Ovary (tissue), 9 donors: Measurements from ENCODE around the gene PCDHGA1. TPM values are rescaled to one million over a fixed set of nuclear protein-coding genes. Genes with fewer than 3 reads are reported as not detected.

Experiments used
- DNase-seq, 5 donors: peaks; one replicate each; pipeline ENCODE4 v3.0.0-alpha.2; 2019 to 2020
- H3K27ac ChIP-seq, 2 donors: fragments of 200-600 bp; one replicate each; pipeline versions ENCODE4 v1.5.1 to v1.8.0; 2019 to 2022
- H3K27me3 ChIP-seq: fragments of 200-600 bp; one replicate; pipeline ENCODE4 v1.8.0; 2022
- H3K36me3 ChIP-seq: fragments of 200-600 bp; sonication (generic); one replicate; pipeline ENCODE4 v1.5.1; 2019
- H3K4me1 ChIP-seq: one replicate; pipeline ENCODE4 v1.8.1; 2013; ENCODE audit warnings: mild to moderate bottlenecking, moderate library complexity; ENCODE audit not compliant: insufficient read depth
- H3K4me3 ChIP-seq: fragments of 200-600 bp; sonication (generic); one replicate; pipeline ENCODE4 v1.5.1; 2017
- H3K9me3 ChIP-seq, 2 donors: fragments of 200-600 bp in 1 of 2; sonication (generic) in 1 of 2; one replicate each; pipeline versions ENCODE4 v1.5.1 to v1.8.1; 2013 to 2019; ENCODE audit warnings: mild to moderate bottlenecking in 1 of 2, moderate library complexity in 1 of 2
- EP300 ChIP-seq: sonication (generic); formaldehyde crosslinking; IDR thresholded peaks from one replicate; pipeline ENCODE4 v1.6.1; 2017; ENCODE audit warnings: antibody characterized with exemption
- POLR2A ChIP-seq: fragments of 450-650 bp; IDR thresholded peaks from one replicate; pipeline ENCODE4 v1.6.1; 2017; ENCODE audit warnings: antibody characterized with exemption, mild to moderate bottlenecking, moderate library complexity
- WGBS, 3 donors: extraction: QIAGEN DNeasy Blood & Tissue Kit in 1 of 3; methylation state at CpG; one replicate each; pipeline versions ENCODE4 v1.1.5 to v1.1.7; 2013 to 2017; 5-methylcytosine and 5-hydroxymethylcytosine counted together
- intact Hi-C, 4 donors: fragments of 100-400 bp; cut with DNase I; formaldehyde crosslinking; loops; one replicate each; pipeline versions ENCODE4 v1.11.0 to v1.15.1; 2022 to 2023
- polyA plus RNA-seq, 2 donors: library from polyadenylated mRNA; stranded (reverse); fragments of 200-250 nt in 1 of 2; fragments of 350-450 nt in 1 of 2; fragmentation: Illumina TruSeq in 1 of 2; extraction: RNeasy Lipid Tissue Mini Kit (QIAGEN cat#74804) in 1 of 2; gene quantifications; one replicate each; pipeline ENCODE4 v1.2.3, GENCODE V29; 2013 to 2014
- total RNA-seq, 7 donors: library from RNA; depleted of rRNA in 2 of 7; stranded (reverse); fragments of >200 nt in 2 of 7; fragmentation: NEBNext Ultra II Directional in 3 of 7; extraction: Animal tissue kit (Norgen Biotek cat#: 25700) in 3 of 7; gene quantifications; one replicate each; pipeline versions ENCODE4 v1.1.0 to v1.2.4, GENCODE V29; 2016 to 2023
- TF ChIP-seq, protein P1 (sequence below), 3 donors: fragments of 450-650 bp in 2 of 3; fragments of 200-600 bp in 1 of 3; IDR thresholded peaks; one replicate each; pipeline versions ENCODE4 v1.5.1 to v1.8.0; 2016 to 2022; ENCODE audit warnings: antibody characterized with exemption in 3 of 3, mild to moderate bottlenecking in 1 of 3
- donor health status: DM: no; HTN: no; CAD: no; lungs with moderate emphysema.
- donor health status: DM: no; HTN: no; CAD: no.
- donor health status: Bipolar disorder and iron deficiency.
- donor health status: DM: yes; HTN: yes; CAD: no.
- donor health status: DM: no; HTN: no; CAD: no.
- donor health status: DM: yes; HTN: yes; CAD: no.

PCDHGA1 gene
- total and polyA plus RNA-seq, 9 donors: 0.29 to 2.8 (median 0.94) TPM

DNA sequence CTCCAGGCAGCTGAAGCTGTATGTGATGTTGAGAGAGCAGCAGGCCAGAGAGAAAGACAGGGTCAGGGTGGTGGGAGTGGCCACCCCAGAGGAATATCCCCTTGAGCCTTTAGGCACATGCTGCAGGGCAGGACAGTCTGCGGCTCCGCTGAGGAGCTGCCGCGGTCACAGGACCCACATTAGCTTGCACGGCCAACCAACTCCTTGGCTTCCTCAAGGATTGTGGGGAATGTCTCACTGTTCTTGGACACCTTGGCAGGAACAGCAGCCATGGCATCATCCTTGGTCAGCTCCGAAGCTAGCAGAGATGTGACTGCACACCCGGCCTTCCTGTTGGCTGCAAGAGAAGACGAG is 186.3 kb downstream of the PCDHGA1 start:
- H3K4me3 ChIP-seq: no peak overlapping the region
- H3K36me3 ChIP-seq: no peaks in the 10 kb centered on the region
- no peak for TF ChIP-seq EP300
- TF ChIP-seq, protein P1, sequence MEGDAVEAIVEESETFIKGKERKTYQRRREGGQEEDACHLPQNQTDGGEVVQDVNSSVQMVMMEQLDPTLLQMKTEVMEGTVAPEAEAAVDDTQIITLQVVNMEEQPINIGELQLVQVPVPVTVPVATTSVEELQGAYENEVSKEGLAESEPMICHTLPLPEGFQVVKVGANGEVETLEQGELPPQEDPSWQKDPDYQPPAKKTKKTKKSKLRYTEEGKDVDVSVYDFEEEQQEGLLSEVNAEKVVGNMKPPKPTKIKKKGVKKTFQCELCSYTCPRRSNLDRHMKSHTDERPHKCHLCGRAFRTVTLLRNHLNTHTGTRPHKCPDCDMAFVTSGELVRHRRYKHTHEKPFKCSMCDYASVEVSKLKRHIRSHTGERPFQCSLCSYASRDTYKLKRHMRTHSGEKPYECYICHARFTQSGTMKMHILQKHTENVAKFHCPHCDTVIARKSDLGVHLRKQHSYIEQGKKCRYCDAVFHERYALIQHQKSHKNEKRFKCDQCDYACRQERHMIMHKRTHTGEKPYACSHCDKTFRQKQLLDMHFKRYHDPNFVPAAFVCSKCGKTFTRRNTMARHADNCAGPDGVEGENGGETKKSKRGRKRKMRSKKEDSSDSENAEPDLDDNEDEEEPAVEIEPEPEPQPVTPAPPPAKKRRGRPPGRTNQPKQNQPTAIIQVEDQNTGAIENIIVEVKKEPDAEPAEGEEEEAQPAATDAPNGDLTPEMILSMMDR (IDR thresholded peaks at IDR 0.05): no peak
- no peak for TF ChIP-seq POLR2A
- no peak for DNase-seq
- H3K9me3 ChIP-seq: no peaks in the 10 kb centered on the region
- H3K27me3 ChIP-seq: no peaks in the 10 kb centered on the region
- intact Hi-C loops: loop anchor here in 1 of 4 donors (5.0 kb wide), 1 partner anchor 41 kb away; no protein-coding TSS in a partner anchor
- H3K4me1 ChIP-seq: peaks cover 6% of the 10 kb centered on the region
- no peak overlapping the region for H3K27ac ChIP-seq
- 90 to 97% (median 93%) methylated on average over 8 of the region's 8 CpGs for WGBS, 3 donors

DNA sequence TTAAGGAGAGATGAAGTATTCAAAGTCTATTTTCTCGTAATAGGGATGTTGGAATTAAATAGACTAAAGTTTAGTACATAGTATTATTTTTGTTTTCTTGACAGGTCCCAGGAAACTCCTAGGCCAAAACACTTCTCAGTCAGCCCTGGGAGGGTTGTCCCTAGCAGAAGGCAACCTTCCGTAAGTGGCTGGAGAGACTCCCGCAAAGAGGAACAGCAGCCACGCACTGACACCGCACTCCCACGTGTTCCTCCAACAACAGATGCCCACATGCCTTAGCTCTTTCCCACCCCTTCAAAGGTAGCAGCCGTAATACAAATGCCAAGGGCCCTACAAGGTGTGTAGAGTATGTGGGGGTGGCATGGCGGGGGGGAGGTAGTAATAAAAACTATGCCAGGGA is 187.0 kb downstream of the PCDHGA1 start:
- TF ChIP-seq EP300: no peak
- TF ChIP-seq, protein P1 (IDR thresholded peaks at IDR 0.05): no peak
- TF ChIP-seq POLR2A: no peak
- peaks cover 6% of the 10 kb centered on the region for H3K4me1 ChIP-seq
- H3K27ac ChIP-seq: no peak overlapping the region
- H3K9me3 ChIP-seq: no peaks in the 10 kb centered on the region
- WGBS, 3 donors: 80 to 87% (median 82%) methylated on average over 8 of the region's 8 CpGs
- no peaks in the 10 kb centered on the region for H3K36me3 ChIP-seq
- H3K4me3 ChIP-seq: no peak overlapping the region
- H3K27me3 ChIP-seq: no peaks in the 10 kb centered on the region
- DNase-seq: no peak
- intact Hi-C loops: loop anchor here in 1 of 4 donors (5.0 kb wide), 1 partner anchor 40 kb away; no protein-coding TSS in a partner anchor

- Histone ChIP-seq H3K4me1 (peaks cover 6% of the 10 kb centered on the region), H3K36me3 (no peaks in the 10 kb centered on the region), H3K4me3 (no peak overlapping the region), H3K9me3 (no peaks in the 10 kb centered on the region), H3K27ac (no peak overlapping the region), H3K27me3 (no peaks in the 10 kb centered on the region)
- intact Hi-C loops: loop anchor here in 1 of 4 donors (5.0 kb wide), 1 partner anchor 39 kb away; no protein-coding TSS in a partner anchor
- 64 to 76% (median 73%) methylated on average over 11 of the region's 11 CpGs for WGBS, 3 donors
- DNase-seq: no peak
- TF ChIP-seq, protein P1 (IDR thresholded peaks at IDR 0.05): no peak
- TF ChIP-seq EP300 (no peak), POLR2A (no peak)
These were observed 187.7 kb downstream of the PCDHGA1 start for GRCh38 chr5:141517880-141518617.

- H3K4me1 ChIP-seq: peaks cover 6% of the 10 kb centered on the region
These were observed 188.3 kb downstream of the PCDHGA1 start for GRCh38 chr5:141518618-141519015.

More at GRCh38 chr5:141518618-141519015, 188.3 kb downstream of the PCDHGA1 start:
- TF ChIP-seq EP300: no peak
- no peaks in the 10 kb centered on the region for H3K27me3 ChIP-seq
- intact Hi-C loops: loop anchor here in 1 of 4 donors (5.0 kb wide), 1 partner anchor 39 kb away; no protein-coding TSS in a partner anchor
- no peak overlapping the region for H3K27ac ChIP-seq
- H3K36me3 ChIP-seq: no peaks in the 10 kb centered on the region
- DNase-seq: no peak
- H3K4me3 ChIP-seq: no peak overlapping the region
- 92 to 100% (median 100%) methylated on average over 1 of the region's 1 CpG for WGBS, 3 donors
- no peaks in the 10 kb centered on the region for H3K9me3 ChIP-seq
